CD14-positive monocyte (primary cell): ENCODE results near the gene EVX2. TPM values are rescaled to one million over a fixed set of nuclear protein-coding genes. Genes with fewer than 3 reads are reported as not detected.

ENCODE experiments used
- DNase-seq, 3 donors: peaks; one replicate each; pipeline ENCODE4 v3.0.0-alpha.2; 2011 to 2022
- H2AFZ ChIP-seq: 2 replicates; pipeline ENCODE4 v1.6.0; 2012; ENCODE audit warnings: mild to moderate bottlenecking, low read depth, low read length, inconsistent platforms; ENCODE audit not compliant: insufficient read depth, poor library complexity, severe bottlenecking
- H3K27ac ChIP-seq, 2 donors: 1 replicate in 1 of 2; 2 replicates in 1 of 2; pipeline ENCODE4 v1.5.1; 2012 to 2013; ENCODE audit warnings: low read length in 2 of 2, control low read depth in 1 of 2, inconsistent platforms in 1 of 2, low read depth in 1 of 2, mild to moderate bottlenecking in 1 of 2
- H3K27me3 ChIP-seq, 2 donors: one replicate each; pipeline versions ENCODE4 v1.6.0 to v1.6.1; 2011 to 2013; ENCODE audit warnings: low read length in 2 of 2; ENCODE audit not compliant: control insufficient read depth in 2 of 2, insufficient read depth in 2 of 2
- H3K36me3 ChIP-seq, 2 donors: replicated peaks in 1 of 2; 1 replicate in 1 of 2; 2 replicates in 1 of 2; pipeline versions ENCODE4 v1.5.1 to v1.6.1; 2012 to 2013; ENCODE audit warnings: low read length in 2 of 2, control low read depth in 1 of 2, inconsistent platforms in 1 of 2, mild to moderate bottlenecking in 1 of 2; ENCODE audit not compliant: insufficient read depth in 2 of 2, control insufficient read depth in 1 of 2
- H3K4me1 ChIP-seq, 2 donors: 1 replicate in 1 of 2; 2 replicates in 1 of 2; pipeline versions ENCODE4 v1.5.1 to v1.6.1; 2012 to 2013; ENCODE audit warnings: low read length in 2 of 2, control low read depth in 1 of 2, inconsistent platforms in 1 of 2, mild to moderate bottlenecking in 1 of 2, moderate library complexity in 1 of 2; ENCODE audit not compliant: insufficient read depth in 2 of 2, control insufficient read depth in 1 of 2
- H3K4me2 ChIP-seq: replicated peaks from 2 replicates; pipeline ENCODE3; 2012; ENCODE audit warnings: low read length, moderate library complexity, mild to moderate bottlenecking; ENCODE audit not compliant: poor library complexity, severe bottlenecking; ENCODE audit errors: extremely low read depth
- H3K4me3 ChIP-seq, 3 experiments: fragments of 200-600 bp in 1 of 3; sonication (generic) in 1 of 3; replicated peaks in 1 of 3; 1 replicate in 2 of 3; 2 replicates in 1 of 3; pipeline ENCODE4 v1.5.1; 2011 to 2013; ENCODE audit warnings: low read length in 3 of 3, mild to moderate bottlenecking in 3 of 3, control low read depth in 2 of 3, low read depth in 2 of 3, inconsistent platforms in 1 of 3, moderate library complexity in 1 of 3
- H3K79me2 ChIP-seq: 2 replicates; pipeline ENCODE4 v1.6.0; 2012; ENCODE audit warnings: mild to moderate bottlenecking, control low read depth, inconsistent platforms, low read length, moderate library complexity; ENCODE audit not compliant: insufficient read depth
- H3K9ac ChIP-seq: 2 replicates; pipeline ENCODE4 v1.6.0; 2017; ENCODE audit warnings: low read length, mild to moderate bottlenecking; ENCODE audit not compliant: insufficient read depth, poor library complexity, severe bottlenecking
- H3K9me3 ChIP-seq, 2 donors: replicated peaks in 1 of 2; 1 replicate in 1 of 2; 2 replicates in 1 of 2; pipeline versions ENCODE4 v1.5.1 to v1.6.1; 2012 to 2013; ENCODE audit warnings: low read length in 2 of 2, control low read depth in 1 of 2; ENCODE audit not compliant: control insufficient read depth in 1 of 2, insufficient read depth in 1 of 2
- H4K20me1 ChIP-seq: 2 replicates; pipeline ENCODE4 v1.6.0; 2012; ENCODE audit warnings: mild to moderate bottlenecking, low read length, control low read depth, moderate library complexity; ENCODE audit not compliant: insufficient read depth
- H3K27ac Mint-ChIP-seq, 7 donors: one replicate each; pipeline ENCODE4 v1.8.0; 2020; ENCODE audit warnings: mild to moderate bottlenecking in 7 of 7, mixed read lengths in 7 of 7, moderate library complexity in 6 of 7, inconsistent platforms in 2 of 7
- H3K27me3 Mint-ChIP-seq, 3 donors: one replicate each; pipeline ENCODE4 v1.8.0; 2021 to 2022; ENCODE audit warnings: low read depth in 3 of 3, mild to moderate bottlenecking in 3 of 3, mixed read lengths in 3 of 3, moderate library complexity in 3 of 3, inconsistent platforms in 1 of 3
- H3K36me3 Mint-ChIP-seq, 2 donors: one replicate each; pipeline ENCODE4 v1.8.0; 2020; ENCODE audit warnings: mixed read lengths in 2 of 2, inconsistent platforms in 1 of 2, mild to moderate bottlenecking in 1 of 2
- H3K4me1 Mint-ChIP-seq: one replicate; pipeline ENCODE4 v1.8.0; 2020; ENCODE audit warnings: mild to moderate bottlenecking, mixed read lengths
- H3K4me3 Mint-ChIP-seq, 2 donors: one replicate each; pipeline ENCODE4 v1.8.0; 2020; ENCODE audit warnings: mild to moderate bottlenecking in 2 of 2, mixed read lengths in 2 of 2, moderate library complexity in 1 of 2
- H3K9me3 Mint-ChIP-seq, 7 donors: one replicate each; pipeline ENCODE4 v1.8.0; 2020 to 2022; ENCODE audit warnings: mixed read lengths in 7 of 7, mild to moderate bottlenecking in 6 of 7, moderate library complexity in 6 of 7, inconsistent platforms in 2 of 7
- CTCF ChIP-seq: fragments of 200-600 bp; IDR thresholded peaks from one replicate; pipeline ENCODE4 v1.8.0; 2022; ENCODE audit warnings: antibody characterized with exemption, mild to moderate bottlenecking
- WGBS: methylation state at CpG from one replicate; pipeline ENCODE4 v1.1.5; 2013; ENCODE audit warnings: missing lambda C conversion rate; ENCODE audit not compliant: insufficient coverage; 5-methylcytosine and 5-hydroxymethylcytosine counted together
- intact Hi-C, 2 donors: fragments of 100-400 bp; cut with micrococcal nuclease; formaldehyde crosslinking; loops; one replicate each; pipeline versions ENCODE4 v1.15.0 to v1.15.1; 2023
- polyA plus RNA-seq, 3 donors: library from polyadenylated mRNA; depleted of rRNA in 1 of 3; unstranded in 2 of 3; stranded (reverse) in 1 of 3; fragments of 300-500 nt in 2 of 3; fragments of >200 nt in 1 of 3; fragmentation: Illumina TruSeq in 2 of 3; gene quantifications; 1 replicate in 2 of 3; 2 replicates in 1 of 3; pipeline ENCODE4 v1.2.3, GENCODE V29; 2012 to 2021

Gene EVX2
- polyA plus RNA-seq, 3 donors = not detected

DNA sequence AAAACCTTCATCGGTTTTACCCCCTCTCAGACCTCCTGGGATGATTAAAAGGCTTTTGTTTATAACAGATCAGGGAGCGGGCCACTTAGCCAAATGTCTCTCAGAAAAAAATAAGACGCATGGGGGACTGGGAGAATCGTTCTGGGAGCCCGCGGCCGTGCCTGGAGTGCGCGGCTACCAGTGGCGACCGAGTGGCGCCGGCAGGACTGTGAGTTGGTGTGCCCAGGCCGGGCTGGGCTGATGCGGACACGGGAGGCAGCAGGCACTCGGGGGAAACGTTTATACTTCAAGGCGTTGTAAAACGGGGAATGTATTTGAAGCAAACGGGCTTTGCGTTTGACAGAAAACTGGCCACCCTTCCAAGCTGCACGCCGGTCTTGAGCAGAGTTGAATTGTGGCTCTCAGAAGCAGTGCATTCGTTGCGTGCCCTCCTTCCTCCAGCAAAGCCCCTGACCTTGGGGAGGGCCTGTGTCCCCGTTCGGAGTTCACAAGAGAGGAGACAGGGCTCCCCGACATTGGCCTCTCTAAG, 28.1 kb upstream of the EVX2 start:
- Histone ChIP-seq H3K79me2 (no peaks in the 10 kb centered on the region), H3K4me1 (peaks cover 3 to 4% of the 10 kb centered on the region in 2 donors), H2AFZ (no peak overlapping the region), H3K4me2 (no peak overlapping the region), H4K20me1 (no peaks in the 10 kb centered on the region), H3K27ac (no peak overlapping the region), H3K27me3 (peaks cover 85 to 95% of the 10 kb centered on the region in 2 donors), H3K9me3 (peaks cover 4 to 63% of the 10 kb centered on the region in 2 donors), H3K9ac (no peak overlapping the region), H3K36me3 (no peaks in the 10 kb centered on the region), H3K4me3 (no peak overlapping the region)
- Mint-ChIP-seq H3K9me3 (peaks cover 4 to 55% (median 22%) of the 10 kb centered on the region in 7 donors), H3K36me3 (peaks cover 3 to 12% of the 10 kb centered on the region in 2 donors), H3K4me3 (peak overlapping the region in 1 of 2 donors; percentile 77), H3K4me1 (peaks cover 14% of the 10 kb centered on the region), H3K27ac (no peak overlapping the region), H3K27me3 (peaks cover 91 to 98% (median 93%) of the 10 kb centered on the region in 3 donors)
- no peak for TF ChIP-seq CTCF
- 7% methylated on average over 28 of the region's 29 CpGs for WGBS
- no peak for DNase-seq
- intact Hi-C loops = loop anchor here in 1 of 2 donors (5.0 kb wide), 1 partner anchor 35 kb away; no protein-coding TSS in a partner anchor

DNA sequence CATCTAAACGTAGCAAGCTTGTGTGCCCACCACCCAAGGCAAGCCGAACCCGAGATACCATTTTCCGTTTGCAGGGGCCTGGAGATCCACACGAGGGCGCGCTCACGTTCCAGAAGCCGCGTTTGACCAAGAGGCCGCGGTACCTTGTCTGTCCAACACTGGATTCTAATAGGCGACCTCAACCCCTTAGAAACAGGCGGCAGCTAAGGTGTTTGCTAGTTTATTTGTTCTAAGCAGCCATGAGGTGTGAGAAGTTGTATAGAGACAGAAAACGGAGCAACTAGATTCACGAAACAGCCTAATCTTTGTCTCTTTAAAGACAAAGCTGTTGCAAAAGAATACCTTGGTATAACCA, 27.5 kb upstream of the EVX2 start:
- peaks cover 6 to 11% of the 10 kb centered on the region in 2 donors for H3K4me1 ChIP-seq
- H3K9ac ChIP-seq = no peak overlapping the region
- Mint-ChIP-seq H3K27ac (no peak overlapping the region), H3K27me3 (peaks cover 89 to 98% (median 91%) of the 10 kb centered on the region in 3 donors), H3K36me3 (peaks cover 3 to 12% of the 10 kb centered on the region in 2 donors), H3K9me3 (peaks cover 1 to 51% (median 16%) of the 10 kb centered on the region in 7 donors), H3K4me3 (peak overlapping the region in 1 of 2 donors; percentile 86), H3K4me1 (peaks cover 17% of the 10 kb centered on the region)
- no peak overlapping the region for H3K27ac ChIP-seq
- H3K27me3 ChIP-seq = peaks cover 80 to 93% of the 10 kb centered on the region in 2 donors
- peak in 2 of 3 donors; percentile 18 to 33 for DNase-seq
- peaks cover under 1 to 62% of the 10 kb centered on the region in 2 donors for H3K9me3 ChIP-seq
- H3K79me2 ChIP-seq = no peaks in the 10 kb centered on the region
- no peak for TF ChIP-seq CTCF
- no peak overlapping the region for H2AFZ ChIP-seq
- 1% methylated on average over 12 of the region's 16 CpGs for WGBS
- no peak overlapping the region for H3K4me2 ChIP-seq
- no peaks in the 10 kb centered on the region for H3K36me3 ChIP-seq
- intact Hi-C loops = loop anchor here in 1 of 2 donors (5.0 kb wide), 1 partner anchor 34 kb away; no protein-coding TSS in a partner anchor
- no peak overlapping the region for H3K4me3 ChIP-seq
- H4K20me1 ChIP-seq = no peaks in the 10 kb centered on the region
